ENCODE data around the gene MACROH2A2. TPM values are rescaled to one million over a fixed set of nuclear protein-coding genes. Genes with fewer than 3 reads are reported as not detected.

MACROH2A2 gene
- total RNA-seq, 1 donor, result 10.0 TPM

- no peak overlapping the region for H3K4me3 ChIP-seq (ENCODE audit: low read depth, low read length)
- DNase-seq (ENCODE audit: low read depth), result no peak
- no peak for TF ChIP-seq CTCF (IDR thresholded peaks at IDR 0.05; ENCODE audit: insufficient read depth, low read length)
These were observed 2.3 kb downstream of the MACROH2A2 start for GRCh38 chr10:70054902-70055301.

GRCh38 chr10:70055550-70055949 lies 2.9 kb downstream of the MACROH2A2 start:
- TF ChIP-seq CTCF (IDR thresholded peaks at IDR 0.05; ENCODE audit: insufficient read depth, low read length), result no peak
- no peak overlapping the region for H3K4me3 ChIP-seq (ENCODE audit: low read depth, low read length)
- no peak for DNase-seq (ENCODE audit: low read depth)

GRCh38 chr10:70057306-70057705 lies 4.7 kb downstream of the MACROH2A2 start:
- H3K4me3 ChIP-seq (ENCODE audit: low read depth, low read length), result no peak overlapping the region
- TF ChIP-seq CTCF (IDR thresholded peaks at IDR 0.05; ENCODE audit: insufficient read depth, low read length), result no peak
- no peak for DNase-seq (ENCODE audit: low read depth)

GRCh38 chr10:70060389-70060788 lies 7.7 kb downstream of the MACROH2A2 start:
- no peak for DNase-seq (ENCODE audit: low read depth)
- TF ChIP-seq CTCF (IDR thresholded peaks at IDR 0.05; ENCODE audit: insufficient read depth, low read length), result no peak
- no peak overlapping the region for H3K4me3 ChIP-seq (ENCODE audit: low read depth, low read length)

GRCh38 chr10:70063418-70064098 lies 10.9 kb downstream of the MACROH2A2 start:
- no peak for DNase-seq (ENCODE audit: low read depth)
- no peak overlapping the region for H3K4me3 ChIP-seq (ENCODE audit: low read depth, low read length)
- no peak for TF ChIP-seq CTCF (IDR thresholded peaks at IDR 0.05; ENCODE audit: insufficient read depth, low read length)

GRCh38 chr10:70064486-70064885 lies 11.8 kb downstream of the MACROH2A2 start:
- no peak for TF ChIP-seq CTCF (IDR thresholded peaks at IDR 0.05; ENCODE audit: insufficient read depth, low read length)
- no peak overlapping the region for H3K4me3 ChIP-seq (ENCODE audit: low read depth, low read length)
- no peak for DNase-seq (ENCODE audit: low read depth)

GRCh38 chr10:70066190-70066589 lies 13.5 kb downstream of the MACROH2A2 start:
- no peak for TF ChIP-seq CTCF (IDR thresholded peaks at IDR 0.05; ENCODE audit: insufficient read depth, low read length)
- H3K4me3 ChIP-seq (ENCODE audit: low read depth, low read length), result no peak overlapping the region
- no peak for DNase-seq (ENCODE audit: low read depth)

All from fibroblast of the aortic adventitia (primary cell).